Urinary bladder (tissue), 4 donors: ENCODE measurements around the gene KIAA0040. TPM values are rescaled to one million over a fixed set of nuclear protein-coding genes. Genes with fewer than 3 reads are reported as not detected.

Source experiments
- DNase-seq: peaks from one replicate; pipeline ENCODE4 v3.0.0-alpha.2; 2015; ENCODE audit errors: extremely low spot score
- H3K27ac ChIP-seq: one replicate; pipeline ENCODE4 v1.5.1; 2013; ENCODE audit warnings: low read depth, mild to moderate bottlenecking, moderate library complexity
- H3K36me3 ChIP-seq: one replicate; pipeline ENCODE4 v1.6.1; 2013; ENCODE audit warnings: mild to moderate bottlenecking, moderate library complexity; ENCODE audit not compliant: insufficient read depth
- H3K4me1 ChIP-seq: one replicate; pipeline ENCODE4 v1.6.1; 2013; ENCODE audit warnings: mild to moderate bottlenecking, moderate library complexity; ENCODE audit not compliant: insufficient read depth
- H3K4me3 ChIP-seq: one replicate; pipeline ENCODE4 v1.5.1; 2013; ENCODE audit warnings: low read depth, low read length
- WGBS: extraction: QIAGEN DNeasy Blood & Tissue Kit; methylation state at CpG from one replicate; pipeline ENCODE4 v1.1.7; 2013; 5-methylcytosine and 5-hydroxymethylcytosine counted together
- polyA plus RNA-seq: library from polyadenylated mRNA; stranded (reverse); fragments of 200-250 nt; gene quantifications from one replicate; pipeline ENCODE4 v1.2.3, GENCODE V29; 2013
- total RNA-seq: library from RNA; depleted of rRNA; stranded (reverse); fragments of >200 nt; gene quantifications from one replicate; pipeline ENCODE4 v1.2.3, GENCODE V29; 2014
- donor health status: healthy with polysubstance abuse.
- donor health status: healthy.

KIAA0040 gene
- total and polyA plus RNA-seq, 2 donors, result 9.3 to 22.0 TPM

GRCh38 chr1:175211656-175212055 is 19.1 kb upstream of the KIAA0040 start:
- no peak overlapping the region for H3K27ac ChIP-seq
- DNase-seq, result no peak
- 79% methylated on average over 1 of the region's 1 CpG for WGBS
- no peaks in the 10 kb centered on the region for H3K36me3 ChIP-seq
- H3K4me3 ChIP-seq, result no peak overlapping the region
- H3K4me1 ChIP-seq, result no peaks in the 10 kb centered on the region

GRCh38 chr1:175210744-175211143 is 18.2 kb upstream of the KIAA0040 start:
- Histone ChIP-seq H3K36me3 (no peaks in the 10 kb centered on the region), H3K4me1 (no peaks in the 10 kb centered on the region), H3K27ac (no peak overlapping the region), H3K4me3 (no peak overlapping the region)
- DNase-seq, result no peak
- WGBS, result 68% methylated on average over 4 of the region's 4 CpGs

- no peak for DNase-seq
- H3K4me3 ChIP-seq, result no peak overlapping the region
- WGBS, result 82% methylated on average over 1 of the region's 1 CpG
- H3K4me1 ChIP-seq, result no peaks in the 10 kb centered on the region
- H3K27ac ChIP-seq, result no peak overlapping the region
- H3K36me3 ChIP-seq, result no peaks in the 10 kb centered on the region
Measured at GRCh38 chr1:175209493-175209921, 16.9 kb upstream of the KIAA0040 start.

- WGBS, result 50% methylated on average over 6 of the region's 6 CpGs
- Histone ChIP-seq H3K36me3 (no peaks in the 10 kb centered on the region), H3K4me1 (no peaks in the 10 kb centered on the region), H3K27ac (no peak overlapping the region), H3K4me3 (no peak overlapping the region)
- DNase-seq, result no peak
Measured at GRCh38 chr1:175208773-175209492, 16.4 kb upstream of the KIAA0040 start.

GRCh38 chr1:175207971-175208370 is 15.4 kb upstream of the KIAA0040 start:
- no peak for DNase-seq
- no peak overlapping the region for H3K4me3 ChIP-seq
- no peaks in the 10 kb centered on the region for H3K36me3 ChIP-seq
- no peaks in the 10 kb centered on the region for H3K4me1 ChIP-seq
- 69% methylated on average over 2 of the region's 2 CpGs for WGBS
- no peak overlapping the region for H3K27ac ChIP-seq

- Histone ChIP-seq H3K27ac (no peak overlapping the region), H3K36me3 (no peaks in the 10 kb centered on the region), H3K4me3 (no peak overlapping the region), H3K4me1 (no peaks in the 10 kb centered on the region)
- no peak for DNase-seq
Measured at GRCh38 chr1:175206687-175207086, 14.1 kb upstream of the KIAA0040 start.

DNA sequence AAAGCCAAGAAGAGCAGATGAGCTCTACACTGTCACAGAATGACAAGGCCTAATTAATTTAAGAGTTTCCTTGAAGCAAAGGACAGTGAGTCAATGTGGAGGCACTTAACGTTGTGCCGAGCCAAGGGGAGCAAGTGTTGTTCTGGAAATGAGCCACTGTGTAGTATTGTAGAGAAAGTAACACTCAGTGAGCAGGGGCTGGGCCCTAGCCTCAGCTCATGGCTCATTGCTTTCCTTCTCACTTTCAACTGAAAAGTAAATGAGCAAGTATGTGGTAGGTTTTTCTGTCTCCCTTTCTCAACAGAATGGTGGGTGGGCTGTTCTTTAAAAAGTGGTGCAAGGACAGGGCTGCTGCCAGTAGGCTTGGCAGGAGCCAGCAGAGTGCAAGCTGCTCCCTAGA is 11.8 kb upstream of the KIAA0040 start:
- no peaks in the 10 kb centered on the region for H3K4me1 ChIP-seq
- H3K27ac ChIP-seq, result no peak overlapping the region
- no peak for DNase-seq
- H3K36me3 ChIP-seq, result no peaks in the 10 kb centered on the region
- no peak overlapping the region for H3K4me3 ChIP-seq
- 39% methylated on average over 2 of the region's 2 CpGs for WGBS

GRCh38 chr1:175203570-175204068 is 11.0 kb upstream of the KIAA0040 start:
- DNase-seq, result no peak
- Histone ChIP-seq H3K4me3 (no peak overlapping the region), H3K27ac (no peak overlapping the region), H3K36me3 (no peaks in the 10 kb centered on the region), H3K4me1 (no peaks in the 10 kb centered on the region)
- 96% methylated on average over 5 of the region's 5 CpGs for WGBS

- peak overlapping the region; percentile 64 for H3K27ac ChIP-seq
- H3K4me1 ChIP-seq, result no peaks in the 10 kb centered on the region
- no peak for DNase-seq
- no peak overlapping the region for H3K4me3 ChIP-seq
- 17% methylated on average over 7 of the region's 7 CpGs for WGBS
- no peaks in the 10 kb centered on the region for H3K36me3 ChIP-seq
Measured at GRCh38 chr1:175200678-175201521, 8.3 kb upstream of the KIAA0040 start.

DNA sequence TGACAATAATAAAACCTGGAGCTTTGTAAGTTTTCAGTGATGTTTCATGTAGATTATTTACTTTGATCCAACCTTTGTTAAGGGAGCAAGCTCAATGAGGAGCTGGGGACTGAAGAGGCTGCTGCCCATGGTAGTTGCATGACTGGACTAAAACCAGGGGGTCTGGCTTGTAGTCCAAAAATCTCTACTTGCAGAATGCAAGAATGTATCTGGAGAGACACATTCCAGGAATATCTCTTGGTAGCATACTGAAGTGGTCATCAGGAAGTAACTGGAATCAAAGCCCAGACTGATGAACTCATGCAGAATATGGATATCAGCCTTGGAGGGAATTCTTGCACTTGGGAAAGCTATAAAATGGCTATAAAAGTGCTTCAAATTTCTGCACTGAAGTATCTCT is 5.8 kb upstream of the KIAA0040 start:
- DNase-seq, result no peak

DNA sequence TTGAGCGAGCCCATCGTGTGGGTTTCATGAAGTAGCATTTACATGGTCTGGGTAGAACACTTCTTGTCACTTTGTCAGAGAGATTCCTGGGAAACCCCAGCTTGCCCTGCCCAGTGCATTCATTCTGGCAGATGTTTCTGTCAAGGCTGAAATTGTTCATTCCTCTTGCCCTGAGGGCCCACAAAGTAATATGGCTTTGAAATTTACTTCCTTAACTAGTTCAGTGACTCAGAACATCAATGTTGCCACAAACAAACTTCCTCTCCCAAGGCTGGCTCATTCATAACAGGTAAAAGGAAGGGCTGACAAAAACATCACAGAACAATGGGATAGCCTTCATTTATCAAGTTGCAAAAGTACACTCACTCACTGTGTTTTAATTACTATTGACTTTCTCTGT is 5.0 kb upstream of the KIAA0040 start:
- Histone ChIP-seq H3K36me3 (no peaks in the 10 kb centered on the region), H3K27ac (no peak overlapping the region), H3K4me3 (no peak overlapping the region), H3K4me1 (no peaks in the 10 kb centered on the region)
- WGBS, result 77% methylated on average over 2 of the region's 2 CpGs
- no peak for DNase-seq

More for the DNA sequence above, 5.8 kb upstream of the KIAA0040 start:
- Histone ChIP-seq H3K27ac (no peak overlapping the region), H3K36me3 (no peaks in the 10 kb centered on the region), H3K4me3 (no peak overlapping the region), H3K4me1 (no peaks in the 10 kb centered on the region)

DNA sequence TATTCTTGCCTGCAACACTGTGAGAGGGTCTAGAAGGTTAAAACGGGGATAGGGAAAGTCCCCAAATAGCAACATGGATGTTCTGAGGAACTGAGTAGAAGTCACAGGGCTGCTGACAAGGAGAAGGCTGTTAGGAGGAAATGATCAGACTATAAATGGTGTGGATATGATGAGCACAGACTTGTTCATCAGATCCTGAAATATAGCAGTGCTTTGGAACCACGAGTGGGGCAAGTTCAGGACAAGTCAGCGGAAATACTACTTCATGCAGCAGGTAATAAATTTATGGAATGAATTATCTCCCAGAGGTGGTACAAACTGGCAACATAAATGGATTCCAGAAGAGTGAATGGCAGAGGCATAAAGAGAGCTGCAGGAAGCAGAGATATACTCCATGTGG is 3.2 kb upstream of the KIAA0040 start:
- WGBS, result 57% methylated on average over 3 of the region's 3 CpGs
- Histone ChIP-seq H3K4me3 (no peak overlapping the region), H3K27ac (no peak overlapping the region), H3K36me3 (no peaks in the 10 kb centered on the region), H3K4me1 (no peaks in the 10 kb centered on the region)
- DNase-seq, result no peak

DNA sequence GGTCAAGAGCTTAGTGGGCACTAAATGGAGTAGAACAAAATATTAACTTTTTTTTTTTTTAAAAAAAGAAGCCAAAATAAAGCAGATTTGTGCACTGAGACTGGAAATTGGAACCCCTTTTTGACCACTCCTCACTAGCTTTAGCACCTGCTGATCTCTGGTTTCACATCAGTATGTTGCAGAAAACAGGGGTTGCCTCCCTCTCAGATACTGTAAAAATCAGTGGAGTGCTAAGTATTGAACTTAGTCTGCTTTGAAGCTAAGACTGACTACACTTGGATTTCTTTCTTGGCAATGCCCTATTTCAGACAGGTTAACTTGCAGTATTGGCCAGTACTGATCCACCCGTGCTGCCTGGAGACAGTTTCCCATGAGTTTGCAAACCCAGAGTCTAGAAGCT is 2.7 kb upstream of the KIAA0040 start:
- Histone ChIP-seq H3K36me3 (no peaks in the 10 kb centered on the region), H3K4me3 (no peak overlapping the region), H3K27ac (no peak overlapping the region), H3K4me1 (no peaks in the 10 kb centered on the region)
- WGBS, result 0% methylated on average over 1 of the region's 1 CpG
- no peak for DNase-seq

DNA sequence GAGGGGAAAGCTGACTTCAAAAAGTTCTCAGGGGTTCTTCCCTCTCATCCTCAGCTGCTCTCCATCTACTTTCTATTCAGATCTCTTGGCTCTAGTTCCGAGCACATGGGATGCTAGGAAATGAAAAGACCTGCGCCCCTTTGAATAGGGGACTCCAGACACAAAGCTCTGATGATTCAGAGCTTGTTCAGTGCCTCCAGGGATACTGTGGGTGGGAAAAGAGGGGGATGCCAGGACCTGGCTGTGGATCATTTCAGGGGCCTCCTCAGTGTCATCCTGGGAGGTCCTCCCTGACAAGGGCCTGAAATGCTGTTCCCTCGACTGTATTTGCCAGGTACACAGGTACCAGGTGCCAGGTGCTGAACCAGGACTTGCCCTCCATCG is 943 bp upstream of the KIAA0040 start:
- 64% methylated on average over 4 of the region's 4 CpGs for WGBS
- DNase-seq, result no peak
- no peaks in the 10 kb centered on the region for H3K4me1 ChIP-seq

More for the DNA sequence above, 943 bp upstream of the KIAA0040 start:
- Histone ChIP-seq H3K36me3 (no peaks in the 10 kb centered on the region), H3K27ac (peak overlapping the region; percentile 78), H3K4me3 (no peak overlapping the region)
